Naive thymus-derived CD8-positive, alpha-beta T cell (primary cell): Measurements from ENCODE around the gene ZNF554. TPM values are rescaled to one million over a fixed set of nuclear protein-coding genes. Genes with fewer than 3 reads are reported as not detected.
A peak's percentile ranks its signal among the peaks of the same experiment; 100 is the strongest.
"Not testable (repeated sequence)": the region's sequence is repeated elsewhere in the genome, so short reads cannot be mapped to it uniquely, and the experiment has no call there.

ENCODE experiments used
- ATAC-seq, 2 donors: fragments of 150-1000 bp; cut with Tn5 transposase in 1 of 2; sonication (Bioruptor Pico), chemical (Tn5 transposase) in 1 of 2; 1 replicate in 1 of 2; 2 replicates in 1 of 2; pipeline ENCODE4 v1.10.0; 2021; ENCODE audit warnings: mild to moderate bottlenecking in 2 of 2, moderate library complexity in 2 of 2
- POLR2A ChIA-PET: fragments of 350-600 bp; sonication (Branson Sonifier 250); formaldehyde crosslinking; loops from one replicate; lab custom pipeline; 2021; ENCODE audit warnings: antibody characterized with exemption; lab: Charles Lee
- DNase-seq, 10 donors: peaks; one replicate each; pipeline versions ENCODE4 v3.0.0 to v3.0.0-alpha.2; 2020 to 2022
- H3K27ac Mint-ChIP-seq, 10 donors: one replicate each; pipeline ENCODE4 v1.8.0; 2020 to 2022; ENCODE audit warnings: mild to moderate bottlenecking in 10 of 10, mixed read lengths in 10 of 10, moderate library complexity in 4 of 10, inconsistent platforms in 1 of 10
- H3K27me3 Mint-ChIP-seq, 5 donors: one replicate each; pipeline ENCODE4 v1.8.0; 2021 to 2022; ENCODE audit warnings: mixed read lengths in 5 of 5
- H3K36me3 Mint-ChIP-seq, 3 donors: one replicate each; pipeline ENCODE4 v1.8.0; 2020 to 2022; ENCODE audit warnings: mixed read lengths in 3 of 3, mild to moderate bottlenecking in 2 of 3, inconsistent platforms in 1 of 3
- H3K4me1 Mint-ChIP-seq, 4 donors: one replicate each; pipeline ENCODE4 v1.8.0; 2021 to 2022; ENCODE audit warnings: mixed read lengths in 4 of 4
- H3K4me3 Mint-ChIP-seq, 10 donors: one replicate each; pipeline ENCODE4 v1.8.0; 2020 to 2022; ENCODE audit warnings: mild to moderate bottlenecking in 10 of 10, mixed read lengths in 10 of 10, moderate library complexity in 6 of 10, inconsistent platforms in 1 of 10
- H3K9me3 Mint-ChIP-seq, 9 donors: one replicate each; pipeline ENCODE4 v1.8.0; 2020 to 2022; ENCODE audit warnings: mixed read lengths in 9 of 9, mild to moderate bottlenecking in 3 of 9, inconsistent platforms in 1 of 9, moderate library complexity in 1 of 9
- polyA plus RNA-seq, 3 donors: library from polyadenylated mRNA; unstranded; fragments of 300-500 nt; fragmentation: Illumina TruSeq; gene quantifications; one replicate each; pipeline ENCODE4 v1.2.3, GENCODE V29; 2021
- total RNA-seq, 8 experiments: library from RNA in 2 of 8; stranded (reverse) in 2 of 8; gene quantifications; one replicate each; pipeline ENCODE4 v1.2.3 and lab custom pipeline; 2021 to 2026

Gene ZNF554
- total and polyA plus RNA-seq, 5 experiments from 2014 or later, result 3.6 to 8.3 (median 7.6) TPM

- peaks cover 0 to under 1% (median 0%) of the 10 kb centered on the region in 3 donors for H3K36me3 Mint-ChIP-seq
- POLR2A ChIA-PET, result interaction anchor here (0.9 to 1.6 kb wide), 6 partner anchors 28 to 306 kb away, joined by 3 to 5 read pairs (median 4); partner anchors contain the start of genes GADD45B, ZNF554 and ZNF555
- ATAC-seq (no peak), DNase-seq (no peak)
- peak overlapping the region; percentile 80 to 96 (median 92) for H3K4me3 Mint-ChIP-seq
- H3K27me3 Mint-ChIP-seq, result no peaks in the 10 kb centered on the region
- no peaks in the 10 kb centered on the region for H3K9me3 Mint-ChIP-seq
- H3K27ac Mint-ChIP-seq, result peak overlapping the region; percentile 54 to 98 (median 94)
- H3K4me1 Mint-ChIP-seq, result peaks cover 25 to 66% (median 54%) of the 10 kb centered on the region in 4 donors
These were observed 37.2 kb upstream of the ZNF554 start for GRCh38 chr19:2782329-2782935.

DNA sequence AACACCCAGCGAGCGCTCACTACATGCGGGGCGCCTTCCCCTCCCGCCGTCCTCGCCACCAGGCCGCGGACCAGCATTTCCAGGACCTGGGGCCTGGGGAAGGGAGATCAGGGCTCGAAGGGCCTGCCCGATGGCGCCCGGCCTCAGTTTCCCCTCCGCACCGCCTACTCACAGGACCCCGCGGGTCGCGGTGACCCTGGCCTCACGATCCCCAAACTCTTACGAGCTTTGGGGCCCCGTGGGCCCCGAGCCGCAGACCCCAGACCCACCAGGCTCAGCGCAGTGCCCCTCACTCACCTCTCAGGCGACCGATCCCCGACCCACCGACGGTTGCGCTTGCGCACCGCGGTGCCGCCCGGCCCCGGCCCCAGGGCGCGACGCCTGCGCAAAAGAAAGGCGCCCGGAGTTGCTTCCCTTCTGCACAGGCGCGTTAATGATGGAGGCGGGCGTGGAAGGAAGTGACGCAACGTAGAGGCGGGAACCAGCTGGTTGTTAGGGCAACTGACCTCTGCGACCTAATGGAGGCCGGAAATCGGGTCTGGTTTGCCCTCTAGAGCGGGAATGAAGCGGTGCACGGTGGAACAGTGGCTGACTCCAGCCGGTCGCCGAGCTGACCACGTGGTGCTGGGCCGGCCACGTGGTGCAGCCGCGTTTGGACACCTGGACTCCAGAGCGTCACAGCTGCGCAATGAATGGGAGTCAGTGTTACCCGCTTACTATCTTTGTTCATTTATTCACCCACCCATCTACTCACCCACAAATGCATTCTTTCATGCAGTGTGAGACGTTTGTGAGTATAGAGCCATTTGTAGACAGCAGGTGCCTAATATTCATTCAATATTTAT lies 36.5 kb upstream of the ZNF554 start, which contains the start of gene SGTA:
Gene SGTA, minus strand, starts transcription at position 338 of the 845 bp plus-strand sequence. CDS start 14,205 bp downstream, outside the sequence.
- Mint-ChIP-seq H3K4me3 (peak within 1 kb of the TSS; percentile 80 to 96 (median 92)), H3K36me3 (peaks cover 0 to 2% (median 0%) of the 10 kb centered on the region in 3 donors), H3K27ac (peak within 1 kb of the TSS; percentile 87 to 98 (median 96)), H3K27me3 (no peaks in the 10 kb centered on the region), H3K9me3 (no peaks in the 10 kb centered on the region), H3K4me1 (peaks cover 25 to 68% (median 58%) of the 10 kb centered on the region in 4 donors)
- DNase-seq, result peak; percentile 88 to 98 (median 95)
- POLR2A ChIA-PET, result interaction anchor here (0.6 to 1.6 kb wide), 7 partner anchors 37 to 307 kb away, joined by 3 to 5 read pairs (median 3); partner anchors contain the start of genes GADD45B, SLC39A3, ZNF554 and ZNF555
- peak; percentile 57 to 67 for ATAC-seq

DNA sequence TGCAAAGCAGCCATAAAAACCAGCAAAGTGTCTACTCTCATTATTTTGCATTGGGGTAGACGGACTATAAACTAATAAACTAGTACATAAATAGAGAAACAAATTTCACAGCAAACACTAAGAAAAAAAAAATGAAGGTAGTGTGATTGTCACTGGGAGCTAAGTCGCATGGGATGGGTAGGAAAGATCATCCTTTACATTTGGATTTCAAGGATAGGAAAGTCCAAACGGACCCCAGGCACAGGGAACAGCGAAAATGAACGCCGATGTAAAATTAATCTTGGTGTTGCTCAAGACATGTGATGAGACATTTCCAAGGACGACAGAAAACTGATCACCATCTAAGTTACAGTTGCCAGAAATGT lies 35.9 kb upstream of the ZNF554 start:
- Mint-ChIP-seq H3K27ac (peak overlapping the region; percentile 87 to 98 (median 96)), H3K9me3 (no peaks in the 10 kb centered on the region), H3K27me3 (no peaks in the 10 kb centered on the region), H3K4me1 (peaks cover 25 to 64% (median 56%) of the 10 kb centered on the region in 4 donors), H3K4me3 (peak overlapping the region; percentile 80 to 96 (median 92)), H3K36me3 (peaks cover 0 to 2% (median 0%) of the 10 kb centered on the region in 3 donors)
- POLR2A ChIA-PET, result interaction anchor here (0.6 to 1.6 kb wide), 7 partner anchors 36 to 308 kb away, joined by 3 to 5 read pairs (median 3); partner anchors contain the start of genes GADD45B, SLC39A3, ZNF554 and ZNF555
- ATAC-seq (no peak), DNase-seq (no peak)

GRCh38 chr19:2785244-2785997 lies 34.2 kb upstream of the ZNF554 start, which contains the start of gene THOP1:
TSS of gene THOP1 (plus strand) at chr19:2785503. CDS start at chr19:2785663, 160 bp downstream.
- peak within 1 kb of the TSS; percentile 22 to 98 (median 86) for H3K27ac Mint-ChIP-seq
- POLR2A ChIA-PET, result interaction anchor here (0.5 to 1.5 kb wide), 9 partner anchors 9 to 1517 kb away, joined by 3 to 6 read pairs (median 3); partner anchors contain the start of genes GADD45B, LMNB2 and ZNF57
- ATAC-seq (peak; percentile 88 to 89), DNase-seq (peak; percentile 90 to 99 (median 98))
- peaks cover 0 to 4% (median 0%) of the 10 kb centered on the region in 3 donors for H3K36me3 Mint-ChIP-seq
- peak within 1 kb of the TSS; percentile 77 to 93 (median 86) for H3K4me3 Mint-ChIP-seq
- H3K27me3 Mint-ChIP-seq, result no peaks in the 10 kb centered on the region
- no peaks in the 10 kb centered on the region for H3K9me3 Mint-ChIP-seq
- peaks cover 23 to 61% (median 48%) of the 10 kb centered on the region in 4 donors for H3K4me1 Mint-ChIP-seq

DNA sequence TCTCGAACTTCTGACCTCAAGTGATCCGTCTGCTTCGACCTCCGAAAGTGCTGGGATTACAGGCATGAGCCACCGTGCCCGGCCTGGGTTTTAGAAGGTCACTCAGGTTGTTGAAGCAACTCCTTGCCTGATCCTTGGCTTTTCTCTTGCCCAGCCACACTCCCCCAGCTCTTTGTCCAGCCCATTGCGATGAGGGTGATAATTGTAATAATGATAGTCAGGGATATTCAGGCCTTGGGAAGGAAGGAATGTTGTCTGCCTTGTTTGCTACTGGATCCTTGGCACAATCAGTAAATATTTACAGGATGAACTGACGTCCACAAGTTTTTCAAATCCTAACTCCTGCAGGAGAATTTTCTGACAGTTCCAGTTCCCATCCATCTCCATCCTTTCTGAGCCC lies 32.6 kb upstream of the ZNF554 start:
- no peak overlapping the region for H3K27ac Mint-ChIP-seq
- H3K4me3 Mint-ChIP-seq, result peak overlapping the region; percentile 22 to 85 (median 63)
- DNase-seq (no peak), ATAC-seq (no peak)
- H3K4me1 Mint-ChIP-seq, result peaks cover 18 to 48% (median 32%) of the 10 kb centered on the region in 4 donors
- peaks cover 0 to 11% (median 2%) of the 10 kb centered on the region in 3 donors for H3K36me3 Mint-ChIP-seq
- no peaks in the 10 kb centered on the region for H3K9me3 Mint-ChIP-seq
- POLR2A ChIA-PET, result interaction anchor here (0.7 kb wide), 1 partner anchor 714 kb away, joined by 3 read pairs; no protein-coding TSS in a partner anchor
- H3K27me3 Mint-ChIP-seq, result no peaks in the 10 kb centered on the region

DNA sequence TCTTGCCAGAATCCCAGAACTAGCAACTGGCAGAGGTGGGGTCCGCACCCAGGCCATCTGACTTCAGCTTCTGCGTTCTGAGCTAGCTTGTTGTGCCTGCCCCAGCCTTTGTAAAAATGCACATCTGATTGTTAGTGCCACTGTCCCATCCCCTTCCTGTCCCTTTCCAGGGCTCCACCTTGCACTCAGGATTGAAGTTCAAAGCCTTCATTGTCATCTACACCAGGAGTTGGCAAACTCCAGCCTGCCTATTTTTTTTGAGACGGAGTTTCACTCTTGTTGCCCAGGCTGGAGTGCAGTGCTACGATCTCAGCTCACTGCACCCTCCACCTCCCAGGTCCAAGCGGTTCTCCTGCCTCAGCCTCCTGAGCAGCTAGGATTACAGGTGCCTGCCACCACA lies 31.4 kb upstream of the ZNF554 start:
- POLR2A ChIA-PET, result no interaction called here
- Mint-ChIP-seq H3K36me3 (peaks cover 0 to 17% (median 3%) of the 10 kb centered on the region in 3 donors), H3K4me3 (peak overlapping the region in 2 of 10 donors; percentile 45 to 64), H3K27me3 (no peaks in the 10 kb centered on the region), H3K9me3 (no peaks in the 10 kb centered on the region), H3K4me1 (peaks cover 18 to 41% (median 25%) of the 10 kb centered on the region in 4 donors), H3K27ac (peak overlapping the region in 2 of 10 donors; percentile 72 to 75)
- DNase-seq (no peak), ATAC-seq (no peak)

GRCh38 chr19:2790194-2790556 lies 29.5 kb upstream of the ZNF554 start:
- no peak for DNase-seq
- Mint-ChIP-seq H3K4me3 (no peak overlapping the region), H3K27ac (no peak overlapping the region), H3K36me3 (peaks cover 0 to 28% (median 5%) of the 10 kb centered on the region in 3 donors), H3K4me1 (peaks cover 14 to 23% (median 16%) of the 10 kb centered on the region in 4 donors), H3K27me3 (no peaks in the 10 kb centered on the region), H3K9me3 (no peaks in the 10 kb centered on the region)
- POLR2A ChIA-PET, result no interaction called here
- ATAC-seq, result no peak

- POLR2A ChIA-PET, result no interaction called here
- no peak for ATAC-seq
- H3K9me3 Mint-ChIP-seq, result no peaks in the 10 kb centered on the region
- H3K4me1 Mint-ChIP-seq, result peaks cover 12 to 23% (median 16%) of the 10 kb centered on the region in 4 donors
- H3K27ac Mint-ChIP-seq, result no peak overlapping the region
- H3K27me3 Mint-ChIP-seq, result no peaks in the 10 kb centered on the region
- no peak for DNase-seq
- no peak overlapping the region for H3K4me3 Mint-ChIP-seq
- peaks cover 0 to 31% (median 5%) of the 10 kb centered on the region in 3 donors for H3K36me3 Mint-ChIP-seq
These were observed 29.0 kb upstream of the ZNF554 start for GRCh38 chr19:2790557-2791271.

DNA sequence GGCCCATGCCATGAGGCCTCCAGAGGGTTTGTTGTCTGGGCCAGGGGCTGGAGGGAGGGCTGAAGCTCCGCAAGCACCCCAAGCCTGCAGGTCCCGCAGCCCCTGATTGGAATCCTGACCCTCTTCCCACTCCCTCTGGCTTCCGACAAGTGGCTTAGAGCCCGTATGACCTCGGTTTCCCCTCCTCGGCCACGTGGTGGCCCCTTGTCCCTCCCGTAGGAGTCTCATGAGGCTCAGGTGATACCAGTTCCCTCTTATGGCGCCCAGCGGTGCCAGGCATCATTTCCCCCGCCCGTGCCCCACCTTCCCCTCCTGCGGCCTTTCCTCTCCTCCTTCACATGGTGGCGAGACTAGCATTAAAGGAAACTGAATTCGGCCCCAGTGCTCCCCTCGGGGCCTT lies 28.2 kb upstream of the ZNF554 start:
- Mint-ChIP-seq H3K36me3 (peaks cover 0 to 31% (median 5%) of the 10 kb centered on the region in 3 donors), H3K4me1 (peaks cover 7 to 16% (median 11%) of the 10 kb centered on the region in 4 donors), H3K27ac (no peak overlapping the region), H3K27me3 (no peaks in the 10 kb centered on the region), H3K9me3 (no peaks in the 10 kb centered on the region), H3K4me3 (no peak overlapping the region)
- DNase-seq, result no peak
- ATAC-seq, result no peak
- POLR2A ChIA-PET, result no interaction called here

GRCh38 chr19:2791876-2792275 lies 27.8 kb upstream of the ZNF554 start:
- no peaks in the 10 kb centered on the region for H3K27me3 Mint-ChIP-seq
- peaks cover 0 to 31% (median 5%) of the 10 kb centered on the region in 3 donors for H3K36me3 Mint-ChIP-seq
- peaks cover 7 to 15% (median 10%) of the 10 kb centered on the region in 4 donors for H3K4me1 Mint-ChIP-seq
- H3K9me3 Mint-ChIP-seq, result no peaks in the 10 kb centered on the region
- POLR2A ChIA-PET, result no interaction called here
- ATAC-seq (no peak), DNase-seq (no peak)
- no peak overlapping the region for H3K27ac Mint-ChIP-seq
- H3K4me3 Mint-ChIP-seq, result no peak overlapping the region

GRCh38 chr19:2792666-2793065 lies 27.0 kb upstream of the ZNF554 start:
- not testable (repeated sequence) for H3K27ac Mint-ChIP-seq

More at GRCh38 chr19:2792666-2793065, 27.0 kb upstream of the ZNF554 start:
- H3K9me3 Mint-ChIP-seq, ATAC-seq, H3K4me1 Mint-ChIP-seq, H3K27me3 Mint-ChIP-seq, DNase-seq, POLR2A ChIA-PET, H3K4me3 Mint-ChIP-seq: not testable (repeated sequence)
- H3K36me3 Mint-ChIP-seq, result peaks cover 0 to 33% (median 7%) of the 10 kb centered on the region in 3 donors
